Fibroblast of lung (primary cell): ENCODE measurements around the gene RCN1.

Source experiments
- CTCF ChIP-seq, 2 donors: IDR thresholded peaks in 1 of 2; conservative IDR thresholded peaks in 1 of 2; 1 replicate in 1 of 2; 2 replicates in 1 of 2; pipeline ENCODE4 v1.5.1; 2011 to 2012; ENCODE audit warnings: low read length in 2 of 2, control low read depth in 1 of 2, inconsistent platforms in 1 of 2, low read depth in 1 of 2, mild to moderate bottlenecking in 1 of 2
- EZH2 ChIP-seq: IDR thresholded peaks from 2 replicates; pipeline ENCODE4 v1.5.1; 2012; ENCODE audit warnings: low read length, control low read depth, mild to moderate bottlenecking; ENCODE audit errors: missing control alignments

DNA sequence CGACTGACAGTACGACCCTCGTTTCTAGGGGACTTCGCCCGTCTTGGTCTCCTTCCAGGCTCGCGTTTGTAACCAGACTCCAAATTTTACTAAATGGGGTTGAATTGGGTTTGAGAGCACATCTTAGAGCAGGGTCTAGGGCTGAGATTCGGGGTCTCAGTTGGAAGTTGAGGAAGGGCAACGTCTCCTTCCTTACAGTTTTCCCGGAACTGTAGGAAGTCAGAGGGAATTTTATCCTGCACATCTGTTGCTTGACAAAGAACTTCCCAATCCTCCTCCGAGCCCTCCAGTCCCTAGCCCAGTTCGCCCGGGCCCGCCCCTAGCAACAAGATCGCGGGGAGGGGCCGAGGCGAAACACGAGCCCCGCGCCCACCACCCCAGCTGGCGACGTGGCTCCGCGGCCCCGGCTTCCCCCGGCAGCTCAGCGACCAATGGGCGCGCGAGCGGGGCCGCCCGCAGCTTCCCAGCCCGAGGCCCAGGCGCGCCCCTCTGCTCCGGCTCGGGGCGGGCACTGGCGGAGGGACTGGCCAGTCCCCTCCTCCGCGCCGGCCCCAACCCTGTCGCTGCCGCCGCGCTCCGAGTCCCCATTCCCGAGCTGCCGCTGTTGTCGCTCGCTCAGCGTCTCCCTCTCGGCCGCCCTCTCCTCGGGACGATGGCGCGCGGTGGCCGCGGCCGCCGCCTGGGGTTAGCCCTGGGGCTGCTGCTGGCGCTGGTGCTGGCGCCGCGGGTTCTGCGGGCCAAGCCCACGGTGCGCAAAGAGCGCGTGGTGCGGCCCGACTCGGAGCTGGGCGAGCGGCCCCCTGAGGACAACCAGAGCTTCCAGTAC, at the start of gene RCN1:
- TF ChIP-seq CTCF (conservative IDR thresholded peaks at IDR 0.05 in 1 of 2, IDR thresholded peaks at IDR 0.05 in 1 of 2; ENCODE audit: low read depth in 1 of 2, low read length in 2 of 2) (no peak), EZH2 (no peak)
